Measurements from ENCODE around the gene PCSK2.

PCSK2 gene

GRCh38 chr20:17490501-17490900, 263.7 kb downstream of the PCSK2 start:
- DNase-seq: no peak

GRCh38 chr20:17491041-17491440, 264.2 kb downstream of the PCSK2 start:
- DNase-seq: no peak

- DNase-seq: no peak
Measured at GRCh38 chr20:17491488-17491887, 264.6 kb downstream of the PCSK2 start.

- no peak for DNase-seq
Measured at GRCh38 chr20:17493173-17493572, 266.3 kb downstream of the PCSK2 start.

- no peak for DNase-seq
Measured at GRCh38 chr20:17494201-17494600, 267.4 kb downstream of the PCSK2 start.

DNA sequence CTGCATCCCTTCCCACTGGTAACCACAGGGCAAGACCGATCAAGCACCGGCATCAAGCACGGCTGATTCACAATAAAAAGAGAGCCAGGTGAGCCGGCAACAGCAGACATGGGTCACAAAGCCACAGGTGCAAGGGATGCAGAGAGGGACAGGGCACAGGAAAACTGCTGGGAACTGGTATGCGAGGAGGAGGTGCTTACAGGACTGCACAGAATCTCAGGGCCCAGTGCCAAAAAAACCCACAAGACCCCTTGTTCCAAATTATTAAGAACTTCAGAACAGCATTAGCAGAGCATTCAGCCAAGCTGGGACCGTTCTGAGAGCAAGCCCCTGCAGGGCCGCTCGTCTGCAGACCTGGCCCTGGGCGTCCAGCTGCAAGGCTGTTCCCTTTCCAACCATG, 269.0 kb downstream of the PCSK2 start:
- no peak for DNase-seq

DNA sequence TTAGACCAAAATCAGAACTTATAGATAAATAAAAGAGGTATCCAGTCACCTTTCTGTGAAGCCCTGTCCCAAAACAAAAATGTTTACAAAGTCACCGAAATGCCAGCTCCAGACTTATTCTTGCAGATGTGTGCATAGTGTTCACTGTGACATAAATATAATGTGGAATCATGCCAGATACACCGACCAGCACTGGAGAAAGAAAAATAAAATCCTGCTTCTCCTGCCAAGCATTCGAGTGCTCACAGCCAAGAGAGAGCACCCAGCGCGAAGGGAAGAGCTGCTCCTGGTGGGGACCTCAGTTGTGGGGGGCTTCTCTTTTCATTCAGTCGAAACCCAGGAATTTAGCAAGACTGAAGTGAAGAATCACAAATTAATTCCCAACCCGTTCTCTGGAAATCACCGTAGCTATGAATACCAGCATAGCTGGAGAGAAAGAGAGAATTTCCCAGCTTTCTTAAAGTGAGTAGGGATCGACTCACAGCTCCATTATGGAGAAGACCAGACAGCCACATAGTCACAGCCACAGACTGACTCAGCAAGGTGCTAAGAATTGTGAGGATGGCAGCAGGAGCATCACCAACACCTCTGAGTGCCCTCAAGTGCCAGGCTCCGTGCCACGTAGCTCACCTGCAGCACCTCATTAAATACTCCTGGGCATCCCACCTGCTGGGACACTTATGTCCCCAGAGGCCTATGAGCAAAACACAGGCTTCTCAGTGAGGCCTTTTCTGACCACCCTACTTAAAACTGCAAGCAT, 271.2 kb downstream of the PCSK2 start:
- no peak for DNase-seq

- DNase-seq: no peak
Measured at GRCh38 chr20:17498641-17499040, 271.8 kb downstream of the PCSK2 start.

GRCh38 chr20:17499041-17499440, 272.2 kb downstream of the PCSK2 start:
- no peak for DNase-seq

- DNase-seq: no peak
Measured at GRCh38 chr20:17500271-17500670, 273.4 kb downstream of the PCSK2 start.

- DNase-seq: no peak
Measured at GRCh38 chr20:17500826-17501225, 274.0 kb downstream of the PCSK2 start.

GRCh38 chr20:17501701-17502100, 274.9 kb downstream of the PCSK2 start:
- DNase-seq: no peak

GRCh38 chr20:17502105-17502504, 275.3 kb downstream of the PCSK2 start:
- DNase-seq: no peak

- no peak for DNase-seq
Measured at GRCh38 chr20:17503301-17504065, 276.6 kb downstream of the PCSK2 start.

GRCh38 chr20:17504066-17504897, 277.4 kb downstream of the PCSK2 start:
- no peak for DNase-seq

- peak in 1 of 2 experiments; percentile 34 for DNase-seq
Measured at GRCh38 chr20:17504898-17505635, 278.2 kb downstream of the PCSK2 start.

- DNase-seq: no peak
Measured at GRCh38 chr20:17505636-17506517, 279.0 kb downstream of the PCSK2 start.

DNA sequence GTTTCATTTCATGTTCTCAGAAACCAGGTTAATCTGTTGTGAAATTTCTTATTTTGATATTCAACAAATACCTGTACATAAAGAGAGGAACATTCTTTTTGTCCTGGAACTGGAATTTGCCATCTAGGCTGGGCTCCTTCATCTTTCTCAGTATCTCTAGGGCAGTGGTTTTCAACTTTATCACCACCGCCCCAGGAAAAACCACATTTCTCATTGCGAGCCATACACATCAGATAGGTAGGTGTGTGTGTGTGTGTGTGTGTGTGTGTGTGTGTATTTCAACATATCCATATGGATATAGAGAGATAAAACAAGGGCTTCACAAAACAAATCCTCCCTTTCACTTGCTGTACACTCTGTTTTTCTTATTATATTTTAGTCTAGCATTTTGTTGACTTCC, 280.2 kb downstream of the PCSK2 start:
- no peak for DNase-seq

GRCh38 chr20:17507531-17507930, 280.7 kb downstream of the PCSK2 start:
- no peak for DNase-seq

DNA sequence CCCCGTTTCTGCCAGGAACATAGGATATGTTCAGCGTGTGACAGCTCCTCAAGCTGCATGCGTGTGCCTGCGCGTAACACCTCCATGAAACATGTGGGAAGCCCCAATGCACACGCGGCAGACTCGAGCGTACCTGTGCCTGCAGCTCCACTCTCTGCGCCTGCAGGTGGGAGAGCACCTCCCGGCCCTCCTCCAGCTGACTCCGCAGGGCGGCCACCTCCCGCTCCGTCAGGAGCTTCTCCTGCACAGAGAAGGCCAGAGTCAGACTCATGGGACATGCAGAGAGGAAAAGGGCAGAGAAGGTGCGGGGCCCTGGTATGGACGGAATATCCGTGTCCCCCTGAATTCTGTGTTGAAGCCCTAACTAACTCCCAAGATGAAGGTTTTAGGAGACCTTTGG, 281.9 kb downstream of the PCSK2 start:
- no peak for DNase-seq

DNA sequence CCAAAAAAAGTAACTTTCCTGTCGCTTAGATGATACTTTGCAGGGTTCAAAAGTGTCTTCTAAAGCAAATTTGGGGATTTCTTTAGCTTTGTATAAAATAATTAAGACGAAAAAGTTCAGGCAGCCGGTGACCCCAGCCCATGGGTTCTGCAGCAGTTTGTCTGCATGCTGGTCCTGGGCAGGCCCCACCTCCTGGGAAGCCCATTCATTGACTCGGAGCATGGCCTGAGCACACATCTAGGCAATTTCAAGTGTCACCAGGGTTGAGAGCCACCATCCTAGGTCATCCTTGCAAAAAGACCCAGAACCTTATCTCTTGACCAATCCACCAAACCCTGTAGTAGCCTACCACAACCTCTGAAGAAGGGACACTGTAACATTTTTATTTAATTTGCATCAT, 283.7 kb downstream of the PCSK2 start:
- DNase-seq: no peak

- no peak for DNase-seq
Measured at GRCh38 chr20:17511401-17511800, 284.6 kb downstream of the PCSK2 start.

All from SW 1271 (cell line).